Stimulated activated CD4-positive, alpha-beta T cell treated with anti-CD3 and anti-CD28 coated beads, TNF-alpha, amount 100 ng/mL, for 4 hours (primary cell): ENCODE measurements around the gene ATP8A1.
"Not testable (repeated sequence)": the region's sequence is repeated elsewhere in the genome, so short reads cannot be mapped to it uniquely, and the experiment has no call there.

ENCODE experiments used
- DNase-seq, 3 experiments: peaks; one replicate each; pipeline ENCODE4 v3.0.0-alpha.2; 2020; ENCODE audit warnings: low read depth in 3 of 3

Gene ATP8A1

GRCh38 chr4:42470023-42470422, 186.9 kb downstream of the ATP8A1 start:
- DNase-seq: no peak

GRCh38 chr4:42467777-42468176, 189.1 kb downstream of the ATP8A1 start:
- DNase-seq: not testable (repeated sequence)

GRCh38 chr4:42466273-42466844, 190.5 kb downstream of the ATP8A1 start:
- no peak for DNase-seq

- DNase-seq: no peak
Measured at GRCh38 chr4:42464550-42465094, 192.3 kb downstream of the ATP8A1 start.

GRCh38 chr4:42461216-42461615, 195.7 kb downstream of the ATP8A1 start:
- not testable (repeated sequence) for DNase-seq

- DNase-seq: no peak
Measured at GRCh38 chr4:42460043-42460442, 196.9 kb downstream of the ATP8A1 start.

- DNase-seq: no peak
Measured at GRCh38 chr4:42458657-42459056, 198.2 kb downstream of the ATP8A1 start.

GRCh38 chr4:42454755-42455420, 202.0 kb downstream of the ATP8A1 start:
- DNase-seq: no peak

GRCh38 chr4:42453612-42454011, 203.3 kb downstream of the ATP8A1 start:
- DNase-seq: no peak

- DNase-seq: no peak
Measured at GRCh38 chr4:42452823-42453222, 204.1 kb downstream of the ATP8A1 start.

GRCh38 chr4:42446823-42447222, 210.1 kb downstream of the ATP8A1 start:
- DNase-seq: no peak

GRCh38 chr4:42445038-42445437, 211.9 kb downstream of the ATP8A1 start:
- no peak for DNase-seq

- DNase-seq: no peak
Measured at GRCh38 chr4:42442601-42443000, 214.3 kb downstream of the ATP8A1 start.

GRCh38 chr4:42440083-42440482, 216.8 kb downstream of the ATP8A1 start:
- DNase-seq: no peak

- DNase-seq: no peak
Measured at GRCh38 chr4:42436928-42437565, 219.9 kb downstream of the ATP8A1 start.

- DNase-seq: no peak
Measured at GRCh38 chr4:42428036-42428435, 228.9 kb downstream of the ATP8A1 start.

GRCh38 chr4:42425146-42426065, 231.5 kb downstream of the ATP8A1 start:
- no peak for DNase-seq

GRCh38 chr4:42420140-42420539, 236.8 kb downstream of the ATP8A1 start:
- no peak for DNase-seq

GRCh38 chr4:42417550-42417949, 239.4 kb downstream of the ATP8A1 start:
- no peak for DNase-seq

GRCh38 chr4:42416017-42416416, 240.9 kb downstream of the ATP8A1 start:
- DNase-seq: no peak

- DNase-seq: no peak
Measured at GRCh38 chr4:42415281-42415680, 241.6 kb downstream of the ATP8A1 start.

- no peak for DNase-seq
Measured at GRCh38 chr4:42412251-42412650, 244.7 kb downstream of the ATP8A1 start.
